ENCODE measurements around the gene EFNA2.
A peak's percentile ranks its signal among the peaks of the same experiment; 100 is the strongest.

EFNA2 gene

GRCh38 chr19:1260749-1261537 is 24.7 kb upstream of the EFNA2 start:
- DNase-seq (ENCODE audit: low read depth in 3 of 3), result peak; percentile 91 to 97 (median 95)

- DNase-seq (ENCODE audit: low read depth in 3 of 3), result no peak
Observed at GRCh38 chr19:1261538-1261797, 24.2 kb upstream of the EFNA2 start.

GRCh38 chr19:1261798-1262622 is 23.7 kb upstream of the EFNA2 start:
- DNase-seq (ENCODE audit: low read depth in 3 of 3), result no peak

GRCh38 chr19:1262623-1263123 is 23.0 kb upstream of the EFNA2 start:
- no peak for DNase-seq (ENCODE audit: low read depth in 3 of 3)

- no peak for DNase-seq (ENCODE audit: low read depth in 3 of 3)
Observed at GRCh38 chr19:1263188-1263587, 22.5 kb upstream of the EFNA2 start.

- no peak for DNase-seq (ENCODE audit: low read depth in 3 of 3)
Observed at GRCh38 chr19:1264801-1265614, 20.7 kb upstream of the EFNA2 start.

- no peak for DNase-seq (ENCODE audit: low read depth in 3 of 3)
Observed at GRCh38 chr19:1265615-1266128, 20.0 kb upstream of the EFNA2 start.

- DNase-seq (ENCODE audit: low read depth in 3 of 3), result peak in 2 of 3 experiments; percentile 73 to 76
Observed at GRCh38 chr19:1266129-1266915, 19.4 kb upstream of the EFNA2 start.

- no peak for DNase-seq (ENCODE audit: low read depth in 3 of 3)
Observed at GRCh38 chr19:1266916-1267476, 18.7 kb upstream of the EFNA2 start.

- no peak for DNase-seq (ENCODE audit: low read depth in 3 of 3)
Observed at GRCh38 chr19:1267477-1268225, 18.0 kb upstream of the EFNA2 start.

- no peak for DNase-seq (ENCODE audit: low read depth in 3 of 3)
Observed at GRCh38 chr19:1268226-1269064, 17.2 kb upstream of the EFNA2 start.

- DNase-seq (ENCODE audit: low read depth in 3 of 3), result peak; percentile 98 to 99 (median 98)
Observed at GRCh38 chr19:1269065-1269477, 16.6 kb upstream of the EFNA2 start, which contains the start of gene CIRBP. TSS of gene CIRBP (plus strand) at chr19:1269332. CDS start at chr19:1270934, 1,602 bp downstream.

GRCh38 chr19:1269478-1270212 is 16.0 kb upstream of the EFNA2 start:
- DNase-seq (ENCODE audit: low read depth in 3 of 3), result peak in 2 of 3 experiments; percentile 72 to 75

- no peak for DNase-seq (ENCODE audit: low read depth in 3 of 3)
Observed at GRCh38 chr19:1270213-1270853, 15.3 kb upstream of the EFNA2 start.

GRCh38 chr19:1270854-1271527 is 14.7 kb upstream of the EFNA2 start:
- no peak for DNase-seq (ENCODE audit: low read depth in 3 of 3)

GRCh38 chr19:1271528-1272422 is 13.9 kb upstream of the EFNA2 start:
- no peak for DNase-seq (ENCODE audit: low read depth in 3 of 3)

Measured in stimulated activated CD4-positive, alpha-beta T cell treated with anti-CD3 and anti-CD28 coated beads, TNF-alpha, amount 100 ng/mL, for 4 hours (primary cell).